Stomach (tissue), 4 donors: Measurements from ENCODE around the gene CRISP2.

Experiments
- POLR2A ChIP-seq, 4 donors: fragments of 450-650 bp; IDR thresholded peaks; one replicate each; pipeline ENCODE4 v1.6.1; 2016; ENCODE audit warnings: antibody characterized with exemption in 4 of 4, control low read depth in 2 of 4, mild to moderate bottlenecking in 1 of 4, moderate library complexity in 1 of 4
- TF ChIP-seq, protein P1 (sequence below), 7 experiments: fragments of 450-650 bp in 4 of 7; fragments of 200-600 bp in 3 of 7; sonication (generic) in 3 of 7; IDR thresholded peaks; one replicate each; pipeline ENCODE4 v1.5.1; 2016 to 2019; ENCODE audit warnings: antibody characterized with exemption in 7 of 7, control low read depth in 2 of 7, mild to moderate bottlenecking in 1 of 7

DNA sequence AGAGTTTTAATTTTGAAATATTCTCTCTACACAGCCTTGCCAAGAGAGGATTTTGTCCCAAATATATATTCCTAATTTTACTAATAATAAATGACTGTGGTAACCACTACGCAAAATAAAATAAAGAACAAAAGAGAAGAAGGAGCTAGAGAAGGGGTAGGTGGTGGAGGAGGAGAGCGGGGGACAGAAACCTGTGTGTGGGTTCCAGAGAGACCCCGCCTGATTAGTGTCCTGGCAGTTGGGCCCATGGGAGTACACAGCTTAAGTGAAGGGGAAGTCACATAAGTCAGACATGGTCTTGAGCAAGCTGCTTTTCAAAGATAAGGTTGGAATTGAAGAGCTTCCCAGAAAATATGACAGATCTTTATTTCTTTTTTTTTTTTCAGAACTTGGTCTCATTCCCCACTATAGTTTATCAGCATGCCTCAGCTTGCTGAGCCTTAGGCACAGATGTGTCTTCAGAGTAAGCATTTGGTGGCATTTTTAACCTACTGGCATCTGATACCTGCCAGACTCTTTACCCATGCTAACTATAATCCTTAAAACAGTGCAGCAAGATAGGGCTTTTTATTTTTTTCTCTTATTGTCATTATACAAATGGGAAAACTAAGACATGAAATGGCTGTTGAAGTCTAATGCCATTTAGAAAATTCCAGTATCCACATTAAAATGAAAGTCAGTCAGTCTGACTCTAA, 67.1 kb downstream of the CRISP2 start:
- no peak for TF ChIP-seq POLR2A (IDR thresholded peaks at IDR 0.05)
- TF ChIP-seq, protein P1, sequence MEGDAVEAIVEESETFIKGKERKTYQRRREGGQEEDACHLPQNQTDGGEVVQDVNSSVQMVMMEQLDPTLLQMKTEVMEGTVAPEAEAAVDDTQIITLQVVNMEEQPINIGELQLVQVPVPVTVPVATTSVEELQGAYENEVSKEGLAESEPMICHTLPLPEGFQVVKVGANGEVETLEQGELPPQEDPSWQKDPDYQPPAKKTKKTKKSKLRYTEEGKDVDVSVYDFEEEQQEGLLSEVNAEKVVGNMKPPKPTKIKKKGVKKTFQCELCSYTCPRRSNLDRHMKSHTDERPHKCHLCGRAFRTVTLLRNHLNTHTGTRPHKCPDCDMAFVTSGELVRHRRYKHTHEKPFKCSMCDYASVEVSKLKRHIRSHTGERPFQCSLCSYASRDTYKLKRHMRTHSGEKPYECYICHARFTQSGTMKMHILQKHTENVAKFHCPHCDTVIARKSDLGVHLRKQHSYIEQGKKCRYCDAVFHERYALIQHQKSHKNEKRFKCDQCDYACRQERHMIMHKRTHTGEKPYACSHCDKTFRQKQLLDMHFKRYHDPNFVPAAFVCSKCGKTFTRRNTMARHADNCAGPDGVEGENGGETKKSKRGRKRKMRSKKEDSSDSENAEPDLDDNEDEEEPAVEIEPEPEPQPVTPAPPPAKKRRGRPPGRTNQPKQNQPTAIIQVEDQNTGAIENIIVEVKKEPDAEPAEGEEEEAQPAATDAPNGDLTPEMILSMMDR (IDR thresholded peaks at IDR 0.05), result no peak
